ENCODE results near the gene ASCC2.

ASCC2 gene

GRCh38 chr22:29753808-29754657 is 84.0 kb downstream of the ASCC2 start:
- no peak for DNase-seq

GRCh38 chr22:29751669-29752068 is 86.4 kb downstream of the ASCC2 start:
- DNase-seq = no peak

- peak; percentile 97 for DNase-seq
Measured at GRCh38 chr22:29750559-29751538, 87.2 kb downstream of the ASCC2 start.

GRCh38 chr22:29750029-29750428 is 88.0 kb downstream of the ASCC2 start:
- DNase-seq = no peak

- DNase-seq = no peak
Measured at GRCh38 chr22:29748248-29748893, 89.7 kb downstream of the ASCC2 start.

GRCh38 chr22:29747832-29748231 is 90.2 kb downstream of the ASCC2 start:
- DNase-seq = no peak

GRCh38 chr22:29744902-29745301 is 93.2 kb downstream of the ASCC2 start:
- no peak for DNase-seq

GRCh38 chr22:29742326-29742725 is 95.7 kb downstream of the ASCC2 start:
- no peak for DNase-seq

- DNase-seq = no peak
Measured at GRCh38 chr22:29741926-29742325, 96.1 kb downstream of the ASCC2 start.

- DNase-seq = no peak
Measured at GRCh38 chr22:29740216-29740615, 97.9 kb downstream of the ASCC2 start.

GRCh38 chr22:29739346-29739875 is 98.7 kb downstream of the ASCC2 start:
- no peak for DNase-seq
